Caki2 (cell line): ENCODE measurements around the gene CFAP161. TPM values are rescaled to one million over a fixed set of nuclear protein-coding genes. Genes with fewer than 3 reads are reported as not detected.
A peak's percentile ranks its signal among the peaks of the same experiment; 100 is the strongest.

Experiments used
- DNase-seq: peaks from one replicate; pipeline ENCODE4 v3.0.0-alpha.2; 2015; ENCODE audit warnings: low read depth
- in situ Hi-C: cut with HindIII; loops from 2 replicates; pipeline ENCODE4 v1.10.0; 2016; ENCODE audit warnings: low sequenced_read_pairs, low pct_unique_long_range_greater_than_20kb, mixed read lengths
- total RNA-seq: library from RNA; depleted of rRNA; stranded (reverse); fragments of >200 nt; shearing (Covaris generic); gene quantifications from 2 replicates; pipeline ENCODE4 v1.2.3, GENCODE V29; 2014; ENCODE audit warnings: low replicate concordance; rRNA removed

The CFAP161 gene, protein sequence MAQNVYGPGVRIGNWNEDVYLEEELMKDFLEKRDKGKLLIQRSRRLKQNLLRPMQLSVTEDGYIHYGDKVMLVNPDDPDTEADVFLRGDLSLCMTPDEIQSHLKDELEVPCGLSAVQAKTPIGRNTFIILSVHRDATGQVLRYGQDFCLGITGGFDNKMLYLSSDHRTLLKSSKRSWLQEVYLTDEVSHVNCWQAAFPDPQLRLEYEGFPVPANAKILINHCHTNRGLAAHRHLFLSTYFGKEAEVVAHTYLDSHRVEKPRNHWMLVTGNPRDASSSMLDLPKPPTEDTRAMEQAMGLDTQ
- 0.98 TPM in 1 of 2 replicates, not detected in the other for total RNA-seq

GRCh38 chr15:81133782-81134461 is at the start of gene CFAP161:
TSS of gene CFAP161 (plus strand) at chr15:81134270. CDS start at chr15:81134330, 60 bp downstream.
- peak; percentile 14 for DNase-seq
- in situ Hi-C loops = no loop called here

DNA sequence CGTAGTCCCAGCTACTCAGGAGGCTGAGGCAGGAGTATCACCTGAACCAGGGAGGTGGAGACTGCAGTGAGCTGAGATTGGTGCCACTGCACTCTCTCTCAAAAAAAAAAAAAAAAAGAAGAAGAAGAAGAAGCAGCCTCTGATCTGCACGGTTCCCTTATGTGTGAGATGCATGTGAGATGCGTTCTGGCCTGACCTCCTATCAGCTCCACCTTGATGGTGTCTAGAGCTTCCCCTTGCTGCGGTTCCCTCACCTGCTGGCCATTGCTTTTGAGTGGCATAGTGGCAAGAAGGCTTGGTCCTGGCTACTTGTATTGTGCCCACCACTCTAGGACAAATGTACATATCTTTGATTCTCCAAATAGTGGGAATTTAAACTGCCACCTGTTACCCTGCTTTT is 49.4 kb upstream of the CFAP161 start:
- no peak for DNase-seq
- in situ Hi-C loops = no loop called here

DNA sequence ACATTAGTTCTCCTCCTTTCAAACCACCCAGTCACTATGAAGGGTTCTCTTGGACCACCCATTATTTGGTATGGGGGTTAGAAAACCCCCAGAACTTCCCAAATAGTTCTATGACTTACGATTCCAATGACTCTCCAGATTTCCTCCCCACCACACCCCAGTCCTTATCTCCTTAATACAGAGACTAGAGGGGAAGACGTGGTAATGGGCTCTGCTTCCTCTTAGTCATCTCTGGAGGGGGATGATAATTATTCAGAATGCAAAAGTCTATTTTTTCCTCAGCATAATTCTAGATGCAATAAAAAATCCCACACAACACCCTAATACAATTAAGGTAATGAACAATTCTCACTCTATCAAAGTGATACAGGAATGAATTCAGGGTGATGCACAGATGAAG is 48.9 kb upstream of the CFAP161 start:
- DNase-seq = no peak
- in situ Hi-C loops = no loop called here

DNA sequence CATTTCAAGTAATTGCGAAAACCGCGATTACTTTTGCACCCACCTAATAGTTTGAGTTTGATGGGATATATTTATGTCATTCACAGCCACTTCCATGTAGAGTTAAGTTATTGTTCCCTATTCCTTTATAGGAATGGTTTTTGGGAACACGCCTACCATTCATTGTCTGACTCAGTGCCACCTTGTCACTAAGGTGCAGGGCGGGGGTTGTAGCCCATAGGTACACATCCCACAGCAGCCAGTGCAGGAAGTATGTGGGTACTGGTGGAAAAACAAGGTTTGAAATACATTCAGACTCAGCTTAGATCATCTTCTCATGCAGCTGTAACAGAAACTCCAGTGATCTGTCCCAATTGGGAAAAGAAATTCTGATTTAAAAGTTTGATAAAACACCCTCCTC is 48.2 kb upstream of the CFAP161 start:
- no peak for DNase-seq
- in situ Hi-C loops = no loop called here

- DNase-seq = no peak
- in situ Hi-C loops = no loop called here
Observed at GRCh38 chr15:81087066-81087465, 47.0 kb upstream of the CFAP161 start.

GRCh38 chr15:81087694-81088093 is 46.4 kb upstream of the CFAP161 start:
- in situ Hi-C loops = no loop called here

DNA sequence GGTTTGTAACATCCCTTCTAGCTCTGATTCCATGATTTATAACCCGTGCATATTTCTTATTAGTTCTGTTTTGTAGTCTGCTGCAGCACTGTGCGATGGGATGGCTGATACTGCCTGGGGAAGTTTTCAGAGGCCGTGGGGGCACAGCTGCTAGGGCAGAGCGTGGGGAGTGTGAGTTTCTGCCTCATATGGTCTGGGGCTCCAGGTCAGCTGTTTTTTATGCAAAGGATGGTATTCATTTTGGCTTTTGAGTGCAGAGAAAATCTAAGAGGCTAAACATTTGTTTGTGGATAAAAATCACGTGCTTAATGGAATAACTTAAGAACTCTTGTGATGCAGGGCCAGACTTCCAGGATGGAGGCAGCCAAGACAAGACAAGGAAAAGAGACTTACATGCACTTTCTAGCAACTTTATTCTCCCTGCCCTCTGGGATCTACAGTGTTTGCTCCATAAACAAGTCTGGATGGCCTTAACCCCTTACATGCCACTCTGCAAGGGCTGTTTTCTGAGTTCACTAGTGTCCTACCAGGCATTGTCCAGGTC is 45.5 kb upstream of the CFAP161 start:
- no peak for DNase-seq
- in situ Hi-C loops = no loop called here

More at GRCh38 chr15:81087694-81088093, 46.4 kb upstream of the CFAP161 start:
- DNase-seq = no peak

- peak; percentile 8 for DNase-seq
- in situ Hi-C loops = no loop called here
Observed at GRCh38 chr15:81091889-81092558, 42.0 kb upstream of the CFAP161 start.

DNA sequence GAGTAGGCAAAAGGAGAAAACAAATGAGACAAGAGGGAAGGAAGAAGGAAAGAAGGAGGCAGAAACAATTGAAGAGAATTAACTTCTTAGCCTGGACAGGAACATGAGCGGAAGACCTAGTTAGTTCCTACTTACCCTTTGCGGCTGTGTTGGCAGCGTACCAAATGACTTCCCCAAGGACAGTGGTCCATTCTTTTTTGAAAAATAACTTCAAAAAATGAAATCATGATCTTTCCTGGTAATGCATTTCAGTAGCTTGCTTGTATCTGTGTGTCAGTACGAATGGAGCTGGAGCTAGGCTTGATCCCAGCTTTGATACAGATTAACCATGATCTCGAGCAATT is 41.5 kb upstream of the CFAP161 start:
- DNase-seq = no peak
- in situ Hi-C loops = no loop called here

GRCh38 chr15:81093961-81094360 is 40.1 kb upstream of the CFAP161 start:
- in situ Hi-C loops = no loop called here
- DNase-seq = no peak

- in situ Hi-C loops = no loop called here
Observed at GRCh38 chr15:81095690-81096365, 38.2 kb upstream of the CFAP161 start.

DNA sequence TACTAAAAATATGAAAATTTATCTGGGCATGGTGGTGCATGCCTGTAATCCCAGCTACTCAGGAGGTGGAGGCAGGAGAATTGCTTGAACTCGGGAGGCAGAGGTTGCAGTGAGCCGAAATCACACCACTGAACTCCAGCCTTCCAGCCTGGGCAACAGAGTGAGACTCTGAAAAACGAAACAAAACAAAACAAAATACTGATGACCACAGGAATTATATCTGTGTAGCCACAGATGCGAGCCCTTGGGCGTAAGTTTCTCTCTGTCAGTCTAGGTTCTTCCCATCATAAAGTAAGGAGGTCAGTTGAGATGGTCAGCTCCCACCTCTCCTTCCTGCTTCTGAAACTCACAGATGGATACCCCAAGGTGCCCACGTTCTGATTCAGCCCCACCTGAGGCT is 37.7 kb upstream of the CFAP161 start:
- DNase-seq = no peak
- in situ Hi-C loops = no loop called here

More at GRCh38 chr15:81095690-81096365, 38.2 kb upstream of the CFAP161 start:
- no peak for DNase-seq

- in situ Hi-C loops = no loop called here
Observed at GRCh38 chr15:81097116-81097889, 36.8 kb upstream of the CFAP161 start.

GRCh38 chr15:81097890-81098280 is 36.2 kb upstream of the CFAP161 start:
- no peak for DNase-seq
- in situ Hi-C loops = no loop called here

More at GRCh38 chr15:81097116-81097889, 36.8 kb upstream of the CFAP161 start:
- DNase-seq = no peak

- no peak for DNase-seq
- in situ Hi-C loops = no loop called here
Observed at GRCh38 chr15:81098349-81098748, 35.7 kb upstream of the CFAP161 start.

- in situ Hi-C loops = no loop called here
- DNase-seq = no peak
Observed at GRCh38 chr15:81098861-81099651, 35.0 kb upstream of the CFAP161 start.
